ENCODE measurements around the gene FRMD5.
"Not testable (repeated sequence)": the region's sequence is repeated elsewhere in the genome, so short reads cannot be mapped to it uniquely, and the experiment has no call there.

The FRMD5 gene

DNA sequence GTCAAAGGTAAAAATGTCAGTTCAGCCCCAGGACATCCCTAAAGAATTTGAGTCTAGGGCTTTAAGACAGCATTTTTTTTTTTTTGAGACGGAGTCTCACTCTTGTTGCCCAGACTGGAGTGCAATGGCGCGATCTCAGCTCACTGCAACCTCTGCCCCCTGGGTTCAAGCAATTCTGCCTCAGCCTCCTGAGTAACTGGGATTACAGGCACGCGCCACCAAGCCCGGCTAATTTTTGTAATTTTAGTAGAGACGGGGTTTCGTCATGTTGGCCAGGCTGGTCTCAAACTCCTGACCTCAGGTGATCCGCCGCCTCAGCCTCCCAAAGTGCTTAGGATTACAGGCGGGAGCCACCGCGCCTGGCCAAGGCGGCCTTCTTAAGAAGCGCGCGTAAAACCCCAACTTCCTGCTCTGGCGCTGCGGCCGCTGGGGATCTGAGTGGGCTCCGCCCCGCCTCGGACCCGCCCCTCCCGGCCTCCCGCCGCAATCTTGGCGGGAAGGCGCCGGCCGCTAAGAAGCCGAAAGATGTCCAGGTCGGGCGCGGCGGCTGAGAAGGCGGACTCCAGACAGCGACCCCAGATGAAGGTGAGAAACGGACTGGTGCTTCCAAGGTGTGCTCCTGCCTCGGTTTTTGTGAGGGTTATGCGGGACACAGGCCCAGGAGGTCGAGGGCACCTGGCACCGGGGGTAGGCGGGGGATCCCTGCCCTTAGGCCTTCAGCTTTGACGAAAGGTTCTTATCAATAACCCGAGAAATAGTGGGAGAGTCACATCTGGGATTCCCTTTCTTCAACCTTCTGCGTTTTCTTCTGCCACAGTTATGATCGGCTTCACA, 368.3 kb downstream of the FRMD5 start, which contains the start of gene WDR76:
WDR76 (plus strand) TSS at position 495 of the 834 bp plus-strand sequence; CDS start at position 526, 31 bp downstream.
- peak; percentile 53 to 86 for DNase-seq

- DNase-seq: no peak
Measured at GRCh38 chr15:43826029-43826507, 369.0 kb downstream of the FRMD5 start.

DNA sequence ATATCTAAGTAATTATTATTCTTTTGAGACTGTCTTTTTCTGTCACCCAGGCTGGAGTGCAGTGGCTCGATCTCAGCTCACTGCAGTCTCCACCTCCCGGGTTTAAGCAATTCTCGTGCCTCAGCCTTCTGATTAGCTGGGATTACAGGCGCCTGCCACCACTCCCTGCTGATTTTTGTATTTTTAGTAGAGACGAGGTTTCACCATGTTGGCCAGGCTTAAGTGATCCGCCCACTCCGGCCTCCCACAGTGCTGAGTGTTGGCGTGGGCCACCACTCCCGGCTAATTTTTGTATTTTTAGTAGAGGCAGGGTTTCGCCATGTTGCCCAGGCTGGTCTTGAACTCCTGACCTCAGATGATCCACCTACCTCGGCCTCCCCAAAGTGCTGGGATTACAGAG, 369.8 kb downstream of the FRMD5 start:
- DNase-seq: not testable (repeated sequence)

DNA sequence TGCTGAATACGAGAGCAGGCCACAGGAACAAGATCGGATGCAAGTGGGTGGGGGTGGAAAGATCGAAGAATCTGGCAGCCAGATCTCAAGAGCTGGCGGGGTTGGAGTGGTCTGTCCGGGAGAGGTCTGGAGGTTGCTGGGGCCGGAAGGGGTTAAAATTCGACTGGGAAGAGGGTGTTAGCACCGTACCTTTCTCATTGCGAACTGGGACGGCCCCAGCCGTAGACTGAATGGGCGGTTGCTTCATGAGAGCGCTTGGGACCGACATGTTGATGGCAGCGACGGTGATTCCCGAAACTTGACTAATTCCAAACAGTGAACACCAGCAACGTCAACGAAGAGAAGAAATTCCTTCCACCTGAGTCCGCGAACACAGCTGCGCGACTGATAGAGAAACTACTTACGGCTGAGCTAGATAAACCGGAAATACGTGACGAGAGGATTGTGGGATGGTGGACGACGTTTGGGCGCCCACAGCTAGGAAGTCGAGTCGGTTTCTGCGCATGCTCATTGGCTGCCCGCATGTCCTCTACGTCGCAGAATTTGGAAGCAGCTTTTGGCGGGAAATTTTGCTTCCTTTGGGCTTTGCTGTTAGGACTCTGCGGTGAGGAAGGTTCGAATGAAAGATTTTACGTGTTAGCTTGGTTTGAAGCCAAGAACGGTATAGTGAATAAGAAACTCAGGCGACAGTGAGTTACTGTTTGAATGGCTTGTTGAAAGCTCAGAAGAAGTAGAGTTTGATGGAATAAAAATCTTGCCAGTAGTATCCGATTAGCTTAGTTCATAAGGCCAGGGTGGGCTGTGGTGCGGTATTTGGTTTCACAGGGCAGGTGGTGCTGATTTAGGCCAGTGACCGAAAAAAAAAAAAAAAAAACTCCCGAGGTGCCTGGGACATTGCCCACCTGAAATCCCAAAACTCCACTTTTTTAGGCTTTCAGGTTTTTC, 370.5 kb downstream of the FRMD5 start, which contains the start of gene MFAP1:
MFAP1 (minus strand) TSS at position 389 of the 945 bp plus-strand sequence; CDS start at position 268, 121 bp downstream.
- DNase-seq: peak; percentile 91 to 98

DNA sequence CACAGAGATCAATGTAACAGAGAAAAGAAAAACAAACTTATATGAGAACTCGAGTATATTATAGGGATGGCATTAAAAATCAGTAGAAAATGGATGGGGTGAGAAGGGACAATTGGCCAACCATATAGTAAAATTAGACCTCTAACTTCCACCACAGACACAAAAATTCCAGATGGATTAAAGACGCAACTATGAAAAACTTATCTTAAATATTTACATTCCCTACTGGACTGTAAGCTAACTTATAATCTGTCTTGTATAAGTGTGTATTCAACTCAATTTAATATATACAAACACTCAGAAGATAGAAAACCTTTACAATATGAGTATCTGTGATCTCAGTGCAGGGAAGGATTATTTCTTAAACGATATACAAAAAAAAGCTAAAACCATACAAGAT, 373.6 kb downstream of the FRMD5 start:
- no peak for DNase-seq

All from NCI-H446 (cell line).